Measurements from ENCODE around the gene RNF115.

GRCh38 chr1:145868232-145868631 is 44.3 kb upstream of the RNF115 start:
- TF ChIP-seq SUZ12 (IDR thresholded peaks at IDR 0.05): no peak
- no peak for TF ChIP-seq L3MBTL2 (conservative IDR thresholded peaks at IDR 0.05)
- no peak for TF ChIP-seq ZNF384 (IDR thresholded peaks at IDR 0.05)
- TF ChIP-seq ELF4 (IDR thresholded peaks at IDR 0.05): no peak
- TF ChIP-seq PKNOX1 (IDR thresholded peaks at IDR 0.05): no peak
- TF ChIP-seq FOXK2 (IDR thresholded peaks at IDR 0.05): no peak
- TF ChIP-seq ARNT (IDR thresholded peaks at IDR 0.05): no peak
- no peak for TF ChIP-seq HDGF (IDR thresholded peaks at IDR 0.05; ENCODE audit: borderline replicate concordance)
- no peak for TF ChIP-seq BHLHE40 (IDR thresholded peaks at IDR 0.05; ENCODE audit: borderline replicate concordance)
- no peak for TF ChIP-seq SP1 (IDR thresholded peaks at IDR 0.05)
- no peak for TF ChIP-seq CTBP1 (IDR thresholded peaks at IDR 0.05; ENCODE audit: borderline replicate concordance)
